Ascending aorta (tissue), 2 donors: ENCODE data around the gene RGS6. TPM values are rescaled to one million over a fixed set of nuclear protein-coding genes. Genes with fewer than 3 reads are reported as not detected.
A peak's percentile ranks its signal among the peaks of the same experiment; 100 is the strongest.

Experiments
- DNase-seq, 2 donors: peaks; one replicate each; pipeline ENCODE4 v3.0.0-alpha.2; 2019; ENCODE audit warnings: low spot score in 2 of 2
- H3K27ac ChIP-seq, 2 donors: fragments of 200-600 bp; sonication (generic); one replicate each; pipeline ENCODE4 v1.5.1; 2016 to 2017; ENCODE audit warnings: mild to moderate bottlenecking in 1 of 2
- H3K27me3 ChIP-seq: fragments of 200-600 bp; sonication (generic); one replicate; pipeline ENCODE4 v1.5.1; 2017
- H3K36me3 ChIP-seq, 2 donors: fragments of 200-600 bp; sonication (generic); one replicate each; pipeline ENCODE4 v1.5.1; 2016
- H3K4me1 ChIP-seq, 2 donors: fragments of 200-600 bp; sonication (generic); one replicate each; pipeline ENCODE4 v1.5.1; 2016 to 2017; ENCODE audit warnings: mild to moderate bottlenecking in 1 of 2
- H3K4me3 ChIP-seq, 2 donors: fragments of 200-600 bp; sonication (generic); one replicate each; pipeline ENCODE4 v1.5.1; 2016 to 2017; ENCODE audit warnings: mild to moderate bottlenecking in 1 of 2
- H3K9me3 ChIP-seq, 2 donors: fragments of 200-600 bp; sonication (generic); one replicate each; pipeline ENCODE4 v1.5.1; 2016
- CTCF ChIP-seq, 3 experiments: fragments of 200-600 bp in 2 of 3; fragments of 450-650 bp in 1 of 3; sonication (generic) in 2 of 3; IDR thresholded peaks; one replicate each; pipeline ENCODE4 v1.5.1; 2016 to 2019; ENCODE audit warnings: antibody characterized with exemption in 3 of 3, mild to moderate bottlenecking in 1 of 3, moderate library complexity in 1 of 3
- intact Hi-C: fragments of 100-400 bp; cut with DNase I; formaldehyde crosslinking; loops from one replicate; pipeline ENCODE4 v1.15.1; 2023
- total RNA-seq: library from RNA; depleted of rRNA; stranded (reverse); fragments of >200 nt; gene quantifications from one replicate; pipeline ENCODE4 v1.1.0, GENCODE V29; 2016

Gene RGS6
- total RNA-seq, 1 donor from 2014 or later = 0.11 TPM

- no peak for TF ChIP-seq CTCF (IDR thresholded peaks at IDR 0.05)
- Histone ChIP-seq H3K4me1 (no peaks in the 10 kb centered on the region), H3K9me3 (no peaks in the 10 kb centered on the region), H3K36me3 (no peaks in the 10 kb centered on the region), H3K27me3 (no peaks in the 10 kb centered on the region), H3K4me3 (no peak overlapping the region), H3K27ac (no peak overlapping the region)
- intact Hi-C loops = no loop called here
- peak in 1 of 2 donors; percentile 52 for DNase-seq
These were observed 651.4 kb downstream of the RGS6 start for GRCh38 chr14:72583316-72584272.

GRCh38 chr14:72588521-72588920 is 656.3 kb downstream of the RGS6 start:
- Histone ChIP-seq H3K27me3 (no peaks in the 10 kb centered on the region), H3K36me3 (no peaks in the 10 kb centered on the region)
- intact Hi-C loops = no loop called here

GRCh38 chr14:72589652-72590051 is 657.4 kb downstream of the RGS6 start:
- intact Hi-C loops = no loop called here
- TF ChIP-seq CTCF (IDR thresholded peaks at IDR 0.05) = no peak
- no peak for DNase-seq

More at GRCh38 chr14:72588521-72588920, 656.3 kb downstream of the RGS6 start:
- no peaks in the 10 kb centered on the region for H3K9me3 ChIP-seq
- no peak for DNase-seq
- no peak overlapping the region for H3K27ac ChIP-seq
- H3K4me3 ChIP-seq = no peak overlapping the region
- H3K4me1 ChIP-seq = no peaks in the 10 kb centered on the region
- TF ChIP-seq CTCF (IDR thresholded peaks at IDR 0.05) = no peak

GRCh38 chr14:72590577-72590976 is 658.3 kb downstream of the RGS6 start:
- Histone ChIP-seq H3K9me3 (no peaks in the 10 kb centered on the region), H3K27ac (no peak overlapping the region), H3K4me1 (no peaks in the 10 kb centered on the region), H3K27me3 (no peaks in the 10 kb centered on the region), H3K4me3 (no peak overlapping the region), H3K36me3 (no peaks in the 10 kb centered on the region)
- TF ChIP-seq CTCF (IDR thresholded peaks at IDR 0.05) = no peak
- intact Hi-C loops = no loop called here
- DNase-seq = no peak

More at GRCh38 chr14:72589652-72590051, 657.4 kb downstream of the RGS6 start:
- H3K27ac ChIP-seq = no peak overlapping the region
- no peaks in the 10 kb centered on the region for H3K4me1 ChIP-seq
- no peak overlapping the region for H3K4me3 ChIP-seq
- no peaks in the 10 kb centered on the region for H3K36me3 ChIP-seq
- no peaks in the 10 kb centered on the region for H3K9me3 ChIP-seq
- H3K27me3 ChIP-seq = no peaks in the 10 kb centered on the region

GRCh38 chr14:72591391-72591790 is 659.2 kb downstream of the RGS6 start:
- no peak for DNase-seq
- intact Hi-C loops = no loop called here
- H3K36me3 ChIP-seq = no peaks in the 10 kb centered on the region

More at GRCh38 chr14:72591391-72591790, 659.2 kb downstream of the RGS6 start:
- Histone ChIP-seq H3K4me3 (no peak overlapping the region), H3K9me3 (no peaks in the 10 kb centered on the region), H3K4me1 (no peaks in the 10 kb centered on the region), H3K27ac (no peak overlapping the region), H3K27me3 (no peaks in the 10 kb centered on the region)
- TF ChIP-seq CTCF (IDR thresholded peaks at IDR 0.05) = no peak
